Measurements from ENCODE around the gene AK8. TPM values are rescaled to one million over a fixed set of nuclear protein-coding genes. Genes with fewer than 3 reads are reported as not detected.

Gene AK8
- total RNA-seq, 1 donor from 2014 or later: 0.25 TPM

DNA sequence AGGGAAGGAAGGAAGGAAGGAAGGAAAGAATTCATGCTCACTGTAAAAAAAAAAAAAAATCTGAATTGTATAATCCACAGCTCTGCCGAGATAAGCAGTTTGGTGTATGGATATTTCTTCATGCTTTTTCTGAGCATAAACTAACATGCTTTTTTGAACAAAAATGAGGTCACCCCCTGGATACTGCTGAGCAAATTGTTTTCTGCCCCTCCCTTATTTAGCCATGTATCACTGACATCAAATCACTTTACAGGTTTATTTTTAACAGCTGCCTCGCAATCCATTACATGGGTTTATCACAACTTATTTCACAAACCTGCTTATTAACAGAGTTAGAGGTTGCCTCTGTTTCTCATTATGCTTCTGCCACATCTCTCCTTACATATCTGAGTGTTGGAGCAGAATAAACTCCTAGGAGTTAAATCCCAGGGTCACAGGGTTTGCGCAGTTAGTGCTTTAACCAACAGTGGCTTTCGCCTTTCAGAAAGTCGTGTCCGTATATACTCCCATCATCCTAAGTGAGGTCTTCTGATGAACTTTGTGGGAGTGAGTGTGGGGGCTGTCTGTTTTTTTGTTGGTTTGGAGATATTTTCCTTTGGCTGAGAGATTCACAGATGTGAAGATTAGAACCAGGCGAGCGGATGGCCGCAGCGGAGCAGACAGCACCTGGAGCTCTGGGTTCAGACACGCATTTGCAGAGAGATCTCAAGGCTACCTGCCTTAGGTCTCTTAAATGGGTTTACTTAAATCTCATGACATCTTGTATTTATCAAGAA lies 57.7 kb downstream of the AK8 start:
- intact Hi-C loops (cut with DNase I): no loop called here
- no peaks in the 10 kb centered on the region for H3K27me3 ChIP-seq
- no peak for DNase-seq (ENCODE audit: extremely low spot score in 2 of 2)
- no peaks in the 10 kb centered on the region for H3K36me3 ChIP-seq
- no peaks in the 10 kb centered on the region for H3K4me1 ChIP-seq
- TF ChIP-seq POLR2A (IDR thresholded peaks at IDR 0.05) (no peak), POLR2AphosphoS5 (IDR thresholded peaks at IDR 0.05; ENCODE audit: insufficient read depth in 1 of 2, low read depth in 1 of 2) (no peak)
- TF ChIP-seq, protein P1, sequence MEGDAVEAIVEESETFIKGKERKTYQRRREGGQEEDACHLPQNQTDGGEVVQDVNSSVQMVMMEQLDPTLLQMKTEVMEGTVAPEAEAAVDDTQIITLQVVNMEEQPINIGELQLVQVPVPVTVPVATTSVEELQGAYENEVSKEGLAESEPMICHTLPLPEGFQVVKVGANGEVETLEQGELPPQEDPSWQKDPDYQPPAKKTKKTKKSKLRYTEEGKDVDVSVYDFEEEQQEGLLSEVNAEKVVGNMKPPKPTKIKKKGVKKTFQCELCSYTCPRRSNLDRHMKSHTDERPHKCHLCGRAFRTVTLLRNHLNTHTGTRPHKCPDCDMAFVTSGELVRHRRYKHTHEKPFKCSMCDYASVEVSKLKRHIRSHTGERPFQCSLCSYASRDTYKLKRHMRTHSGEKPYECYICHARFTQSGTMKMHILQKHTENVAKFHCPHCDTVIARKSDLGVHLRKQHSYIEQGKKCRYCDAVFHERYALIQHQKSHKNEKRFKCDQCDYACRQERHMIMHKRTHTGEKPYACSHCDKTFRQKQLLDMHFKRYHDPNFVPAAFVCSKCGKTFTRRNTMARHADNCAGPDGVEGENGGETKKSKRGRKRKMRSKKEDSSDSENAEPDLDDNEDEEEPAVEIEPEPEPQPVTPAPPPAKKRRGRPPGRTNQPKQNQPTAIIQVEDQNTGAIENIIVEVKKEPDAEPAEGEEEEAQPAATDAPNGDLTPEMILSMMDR (IDR thresholded peaks at IDR 0.05): no peak
- H3K27ac ChIP-seq: no peak overlapping the region
- no peaks in the 10 kb centered on the region for H3K9me3 ChIP-seq
- H3K4me3 ChIP-seq: no peak overlapping the region

DNA sequence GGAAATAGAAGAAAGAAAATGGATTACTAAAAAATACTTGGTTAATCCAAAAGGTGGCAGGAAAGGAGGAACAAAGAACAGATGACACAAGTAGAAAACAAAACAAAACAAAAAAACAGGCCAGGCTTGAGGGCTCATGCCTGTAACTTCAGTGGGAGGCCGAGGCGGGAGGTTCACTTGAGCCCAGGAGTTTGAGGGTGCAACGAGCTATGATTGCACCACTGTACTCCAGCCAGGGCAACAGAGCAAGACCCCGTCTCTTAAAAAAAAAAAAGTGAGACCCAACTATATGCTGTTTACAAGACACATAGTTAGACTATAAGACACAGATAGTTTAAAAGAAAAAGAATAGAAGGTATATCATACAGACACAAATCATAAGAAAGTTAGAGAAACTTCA lies 59.5 kb downstream of the AK8 start:
- H3K4me3 ChIP-seq: no peak overlapping the region
- intact Hi-C loops (cut with DNase I): no loop called here
- no peaks in the 10 kb centered on the region for H3K4me1 ChIP-seq
- no peak for DNase-seq (ENCODE audit: extremely low spot score in 2 of 2)
- H3K27ac ChIP-seq: no peak overlapping the region
- no peaks in the 10 kb centered on the region for H3K27me3 ChIP-seq
- no peaks in the 10 kb centered on the region for H3K9me3 ChIP-seq
- no peak for TF ChIP-seq POLR2A (IDR thresholded peaks at IDR 0.05)
- TF ChIP-seq, protein P1 (IDR thresholded peaks at IDR 0.05): no peak
- no peak for TF ChIP-seq POLR2AphosphoS5 (IDR thresholded peaks at IDR 0.05; ENCODE audit: insufficient read depth in 1 of 2, low read depth in 1 of 2)
- no peaks in the 10 kb centered on the region for H3K36me3 ChIP-seq

DNA sequence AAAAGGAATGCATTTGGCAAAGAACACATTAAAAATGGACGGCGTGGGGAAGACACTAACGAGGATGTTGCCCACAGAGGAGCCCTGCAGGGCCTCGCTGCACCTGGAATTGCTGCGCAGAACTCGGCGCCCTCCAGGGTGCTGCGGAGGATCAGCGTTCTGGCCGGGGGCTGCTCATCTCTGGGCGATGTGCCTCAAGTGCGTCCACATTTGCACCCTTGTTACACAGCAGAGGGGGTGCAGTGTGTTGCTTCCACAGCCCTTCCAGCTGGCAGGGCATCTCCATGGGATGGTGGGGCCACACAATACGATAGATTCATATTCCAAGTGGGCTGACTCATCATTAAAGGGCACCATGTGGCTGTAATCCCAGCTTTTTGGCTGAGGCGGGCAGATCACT lies 63.1 kb downstream of the AK8 start:
- H3K4me3 ChIP-seq: no peak overlapping the region
- H3K9me3 ChIP-seq: no peaks in the 10 kb centered on the region
- H3K27ac ChIP-seq: no peak overlapping the region
- H3K27me3 ChIP-seq: no peaks in the 10 kb centered on the region
- DNase-seq (ENCODE audit: extremely low spot score in 2 of 2): no peak
- H3K36me3 ChIP-seq: no peaks in the 10 kb centered on the region
- H3K4me1 ChIP-seq: no peaks in the 10 kb centered on the region
- TF ChIP-seq POLR2AphosphoS5 (IDR thresholded peaks at IDR 0.05; ENCODE audit: insufficient read depth in 1 of 2, low read depth in 1 of 2): no peak
- TF ChIP-seq POLR2A (IDR thresholded peaks at IDR 0.05): no peak
- TF ChIP-seq, protein P1 (IDR thresholded peaks at IDR 0.05): no peak
- intact Hi-C loops (cut with DNase I): no loop called here

DNA sequence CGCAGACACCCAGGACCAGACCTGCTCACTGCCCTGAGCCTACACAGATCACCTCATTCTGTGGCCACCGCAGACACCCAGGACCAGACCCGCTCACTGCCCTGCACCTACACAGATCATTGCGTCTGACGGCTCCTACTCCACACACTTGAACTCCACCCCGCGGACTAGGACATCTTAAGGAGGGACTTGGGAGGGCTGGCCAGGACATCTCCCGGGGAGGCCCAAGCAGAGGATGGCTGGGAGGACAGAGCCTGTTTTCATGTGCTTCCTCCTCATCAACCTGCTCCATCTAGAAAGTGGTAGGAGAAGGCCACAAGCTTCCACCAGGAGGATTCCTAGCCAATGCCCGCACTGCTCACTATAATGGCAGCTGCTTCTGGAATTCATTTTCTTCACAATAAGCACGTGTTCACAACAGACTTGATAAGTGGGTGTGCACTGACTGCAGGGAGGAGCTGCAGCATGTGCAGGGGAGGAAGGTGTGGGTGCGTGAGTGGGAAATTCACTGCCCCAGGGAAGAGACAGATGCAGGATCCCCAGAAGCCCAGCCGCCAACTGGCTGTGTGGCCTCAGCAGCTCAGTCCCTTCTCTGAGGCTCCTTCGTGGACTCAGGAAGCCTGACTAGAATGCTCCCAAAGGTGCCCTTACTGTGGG lies 64.8 kb downstream of the AK8 start:
- H3K36me3 ChIP-seq: no peaks in the 10 kb centered on the region
- DNase-seq (ENCODE audit: extremely low spot score in 2 of 2): no peak
- no peaks in the 10 kb centered on the region for H3K27me3 ChIP-seq
- no peaks in the 10 kb centered on the region for H3K4me1 ChIP-seq
- no peak overlapping the region for H3K4me3 ChIP-seq
- intact Hi-C loops (cut with DNase I): no loop called here
- no peak overlapping the region for H3K27ac ChIP-seq
- no peaks in the 10 kb centered on the region for H3K9me3 ChIP-seq
- TF ChIP-seq POLR2A (IDR thresholded peaks at IDR 0.05): no peak
- TF ChIP-seq POLR2AphosphoS5 (IDR thresholded peaks at IDR 0.05; ENCODE audit: insufficient read depth in 1 of 2, low read depth in 1 of 2): no peak
- TF ChIP-seq, protein P1 (IDR thresholded peaks at IDR 0.05): no peak

DNA sequence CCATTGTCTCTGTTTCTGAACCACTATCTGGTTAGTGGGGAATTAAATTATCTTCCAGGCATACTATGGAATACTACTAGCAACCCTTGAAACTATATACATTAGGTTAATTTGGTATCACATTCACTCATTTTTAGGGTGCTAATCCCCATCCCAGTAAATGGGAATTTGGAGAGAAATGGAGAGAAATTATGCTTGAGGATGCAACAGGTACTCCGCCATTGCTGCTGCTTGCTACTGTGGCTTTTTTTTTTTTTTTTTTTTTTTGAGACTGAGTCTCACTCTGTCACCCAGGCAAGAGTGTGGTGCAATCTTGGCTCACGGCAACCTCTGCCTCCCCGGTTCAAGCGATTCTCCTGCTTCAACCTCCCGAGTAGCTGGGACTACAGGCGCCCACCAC lies 66.1 kb downstream of the AK8 start:
- H3K4me1 ChIP-seq: no peaks in the 10 kb centered on the region
- intact Hi-C loops (cut with DNase I): no loop called here
- H3K36me3 ChIP-seq: no peaks in the 10 kb centered on the region
- no peak overlapping the region for H3K4me3 ChIP-seq
- TF ChIP-seq POLR2A (IDR thresholded peaks at IDR 0.05) (no peak), POLR2AphosphoS5 (IDR thresholded peaks at IDR 0.05; ENCODE audit: insufficient read depth in 1 of 2, low read depth in 1 of 2) (no peak)
- TF ChIP-seq, protein P1 (IDR thresholded peaks at IDR 0.05): no peak
- DNase-seq (ENCODE audit: extremely low spot score in 2 of 2): peak in 1 of 2 donors; percentile 22
- no peaks in the 10 kb centered on the region for H3K27me3 ChIP-seq
- no peaks in the 10 kb centered on the region for H3K9me3 ChIP-seq
- H3K27ac ChIP-seq: no peak overlapping the region

Measured in vagina (tissue), 2 donors.